Muscle layer of duodenum (tissue), 2 donors: ENCODE results near the gene CETP.
"Not testable (repeated sequence)": the region's sequence is repeated elsewhere in the genome, so short reads cannot be mapped to it uniquely, and the experiment has no call there.

Experiments used
- H3K27ac ChIP-seq: one replicate; pipeline ENCODE4 v1.7.0; 2013; ENCODE audit warnings: mild to moderate bottlenecking, low read length
- H3K27me3 ChIP-seq: one replicate; pipeline ENCODE4 v1.7.0; 2013; ENCODE audit warnings: low read depth, mild to moderate bottlenecking, control low read depth, low read length
- H3K36me3 ChIP-seq, 2 donors: one replicate each; pipeline ENCODE4 v1.7.0; 2013; ENCODE audit warnings: low read length in 2 of 2, control low read depth in 1 of 2, mild to moderate bottlenecking in 1 of 2; ENCODE audit not compliant: insufficient read depth in 2 of 2, control insufficient read depth in 1 of 2
- H3K4me1 ChIP-seq, 2 donors: one replicate each; pipeline ENCODE4 v1.7.0; 2013; ENCODE audit warnings: low read length in 2 of 2, mild to moderate bottlenecking in 2 of 2, control low read depth in 1 of 2, moderate library complexity in 1 of 2; ENCODE audit not compliant: insufficient read depth in 2 of 2, control insufficient read depth in 1 of 2
- H3K4me3 ChIP-seq, 2 donors: one replicate each; pipeline ENCODE4 v1.7.0; 2013; ENCODE audit warnings: low read length in 2 of 2, low read depth in 1 of 2, mild to moderate bottlenecking in 1 of 2
- H3K9me3 ChIP-seq, 2 donors: one replicate each; pipeline ENCODE4 v1.7.0; 2013; ENCODE audit warnings: low read length in 2 of 2, control low read depth in 1 of 2, mild to moderate bottlenecking in 1 of 2; ENCODE audit not compliant: control insufficient read depth in 1 of 2
- donor health status: healthy.

Gene CETP

DNA sequence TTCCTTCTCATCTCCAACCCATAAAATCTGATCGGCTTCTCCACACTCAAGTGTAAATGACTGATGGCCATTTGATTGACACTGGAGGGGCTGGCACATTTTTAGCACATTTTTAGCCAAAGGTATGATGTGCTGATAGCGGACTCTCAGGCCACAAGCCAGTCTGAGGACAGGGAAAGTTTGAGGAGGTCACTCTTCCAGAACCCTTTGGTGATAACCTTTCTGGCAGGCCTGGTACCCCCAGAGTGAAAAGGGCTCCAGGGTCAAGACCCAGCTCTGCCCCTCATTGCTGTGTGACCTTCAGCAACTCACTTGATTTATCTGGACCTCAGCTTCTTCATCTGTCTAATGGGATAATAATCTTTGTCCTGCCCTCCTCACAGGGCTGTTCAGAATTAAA is 25.9 kb downstream of the CETP start:
- H3K27ac ChIP-seq: no peak overlapping the region
- peaks cover 20 to 28% of the 10 kb centered on the region in 2 donors for H3K4me1 ChIP-seq
- H3K27me3 ChIP-seq: no peaks in the 10 kb centered on the region
- no peaks in the 10 kb centered on the region for H3K9me3 ChIP-seq
- H3K36me3 ChIP-seq: no peaks in the 10 kb centered on the region
- no peak overlapping the region for H3K4me3 ChIP-seq

DNA sequence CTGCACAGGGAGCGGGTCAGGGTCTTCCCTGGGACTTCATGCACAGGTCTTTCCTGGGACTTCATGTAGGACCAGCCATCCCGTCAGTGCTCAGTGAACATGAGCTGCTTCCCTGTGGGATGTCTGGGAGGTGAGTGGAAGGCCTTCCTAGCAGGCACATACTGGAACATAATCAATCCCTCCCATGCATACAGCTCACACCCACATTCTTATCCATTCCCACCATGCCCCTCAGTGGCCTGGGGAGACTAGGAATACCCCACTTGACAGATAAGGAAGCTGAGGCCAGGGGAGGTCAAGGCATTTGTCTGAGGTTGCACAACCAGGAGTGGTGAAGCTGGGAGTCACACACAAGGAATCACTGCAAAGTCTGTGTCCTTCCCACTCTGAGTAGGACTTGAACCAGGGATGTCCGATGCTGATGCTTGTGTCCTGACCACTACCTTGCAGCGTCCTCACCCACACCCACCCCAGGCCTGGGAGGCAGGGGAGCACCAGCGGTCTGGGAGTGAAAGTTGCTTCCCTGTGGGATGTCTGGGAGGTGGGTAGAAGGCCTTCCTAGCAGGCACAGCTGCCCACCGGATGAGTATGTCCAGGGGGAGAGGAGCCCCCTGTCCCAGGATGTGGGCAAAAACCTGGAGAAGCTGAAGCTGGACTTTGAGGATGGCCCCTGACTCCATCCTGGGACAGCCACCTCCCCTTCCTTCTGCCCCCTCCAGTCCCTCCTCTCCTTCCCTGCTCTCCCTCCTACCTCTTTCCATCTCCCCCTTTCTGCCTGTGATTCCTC is 26.6 kb downstream of the CETP start:
- peak overlapping the region; percentile 72 to 82 for H3K4me3 ChIP-seq
- H3K27ac ChIP-seq: peak overlapping the region; percentile 82
- H3K9me3 ChIP-seq: no peaks in the 10 kb centered on the region
- no peaks in the 10 kb centered on the region for H3K27me3 ChIP-seq
- H3K36me3 ChIP-seq: no peaks in the 10 kb centered on the region
- H3K4me1 ChIP-seq: peaks cover 20 to 28% of the 10 kb centered on the region in 2 donors

DNA sequence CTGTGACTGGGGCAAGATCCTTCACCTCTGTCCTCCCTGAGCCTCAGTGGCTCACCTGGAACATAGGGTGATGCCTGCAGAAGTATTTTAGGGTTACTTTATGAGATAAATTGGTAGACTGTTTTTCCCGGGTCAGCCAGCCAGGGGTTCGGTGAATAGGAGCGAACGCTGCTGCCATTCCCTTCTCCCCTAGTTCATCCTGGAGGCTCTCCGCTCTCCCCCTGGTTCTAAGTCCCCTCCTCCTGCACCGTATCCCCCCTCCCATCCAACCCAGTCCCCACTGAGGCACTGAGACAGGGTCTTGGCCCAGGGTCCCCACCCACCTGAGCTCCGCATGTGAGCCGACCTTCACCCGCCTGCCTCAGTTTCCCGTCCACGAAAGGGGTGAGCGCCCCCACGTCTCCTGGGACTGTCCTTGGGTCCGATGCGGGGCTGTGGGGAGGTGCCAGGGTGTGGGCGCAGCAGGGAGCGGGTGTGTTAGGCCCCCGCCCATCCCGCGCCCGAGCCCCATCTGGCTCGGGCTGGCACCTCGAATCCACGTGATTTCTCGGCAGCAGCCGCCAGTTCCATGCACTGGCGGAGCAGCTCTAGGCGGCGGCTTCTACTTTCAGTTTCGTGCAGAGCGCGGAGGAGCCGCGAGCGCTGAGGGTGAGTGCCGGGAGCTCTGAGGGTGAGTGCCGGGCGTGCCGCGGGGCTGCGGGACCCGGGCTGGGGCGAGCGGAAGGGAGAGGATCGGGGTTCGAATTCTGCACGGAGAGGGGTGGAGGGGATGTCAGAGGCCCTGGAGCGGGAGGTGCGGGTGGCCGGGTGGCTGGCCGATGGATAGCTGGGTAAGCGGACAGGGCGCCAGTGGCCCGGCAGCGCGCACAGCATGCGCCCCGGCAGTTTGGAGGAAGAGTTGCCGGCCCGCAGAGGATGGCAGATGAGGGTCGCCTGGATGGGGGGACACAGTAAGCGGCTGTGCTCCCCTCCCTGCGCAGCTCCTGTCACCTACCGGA is 27.5 kb downstream of the CETP start, which contains the start of gene NLRC5:
Gene NLRC5, plus strand, starts transcription at position 610 of the 998 bp plus-strand sequence. CDS start 31,156 bp downstream, outside the sequence.
- Histone ChIP-seq H3K4me1 (peaks cover 20 to 28% of the 10 kb centered on the region in 2 donors), H3K36me3 (no peaks in the 10 kb centered on the region), H3K9me3 (no peaks in the 10 kb centered on the region), H3K27ac (peak within 1 kb of the TSS; percentile 82), H3K4me3 (peak within 1 kb of the TSS; percentile 72 to 82), H3K27me3 (no peaks in the 10 kb centered on the region)

DNA sequence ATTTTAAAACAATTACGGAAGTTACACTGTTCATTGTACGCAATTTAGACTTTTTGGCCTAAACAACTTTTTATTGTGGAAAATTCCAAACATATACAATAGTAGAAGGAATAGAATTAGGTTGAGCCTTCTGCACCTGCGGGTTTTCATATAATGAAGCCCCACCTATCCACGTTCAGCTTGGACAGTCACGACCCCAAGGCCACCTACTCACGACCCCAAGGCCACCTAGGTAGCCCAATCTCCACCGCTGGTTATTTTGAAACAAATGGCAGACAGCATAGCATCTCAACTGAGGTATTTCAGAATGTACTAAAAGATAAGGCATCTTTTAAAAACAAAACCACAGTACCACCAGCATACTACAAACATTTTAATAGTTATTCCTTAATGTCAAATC is 28.2 kb downstream of the CETP start:
- peak overlapping the region; percentile 72 to 82 for H3K4me3 ChIP-seq
- H3K27ac ChIP-seq: peak overlapping the region; percentile 82
- H3K4me1 ChIP-seq: peaks cover 20 to 26% of the 10 kb centered on the region in 2 donors
- no peaks in the 10 kb centered on the region for H3K9me3 ChIP-seq
- H3K36me3 ChIP-seq: no peaks in the 10 kb centered on the region
- H3K27me3 ChIP-seq: no peaks in the 10 kb centered on the region

DNA sequence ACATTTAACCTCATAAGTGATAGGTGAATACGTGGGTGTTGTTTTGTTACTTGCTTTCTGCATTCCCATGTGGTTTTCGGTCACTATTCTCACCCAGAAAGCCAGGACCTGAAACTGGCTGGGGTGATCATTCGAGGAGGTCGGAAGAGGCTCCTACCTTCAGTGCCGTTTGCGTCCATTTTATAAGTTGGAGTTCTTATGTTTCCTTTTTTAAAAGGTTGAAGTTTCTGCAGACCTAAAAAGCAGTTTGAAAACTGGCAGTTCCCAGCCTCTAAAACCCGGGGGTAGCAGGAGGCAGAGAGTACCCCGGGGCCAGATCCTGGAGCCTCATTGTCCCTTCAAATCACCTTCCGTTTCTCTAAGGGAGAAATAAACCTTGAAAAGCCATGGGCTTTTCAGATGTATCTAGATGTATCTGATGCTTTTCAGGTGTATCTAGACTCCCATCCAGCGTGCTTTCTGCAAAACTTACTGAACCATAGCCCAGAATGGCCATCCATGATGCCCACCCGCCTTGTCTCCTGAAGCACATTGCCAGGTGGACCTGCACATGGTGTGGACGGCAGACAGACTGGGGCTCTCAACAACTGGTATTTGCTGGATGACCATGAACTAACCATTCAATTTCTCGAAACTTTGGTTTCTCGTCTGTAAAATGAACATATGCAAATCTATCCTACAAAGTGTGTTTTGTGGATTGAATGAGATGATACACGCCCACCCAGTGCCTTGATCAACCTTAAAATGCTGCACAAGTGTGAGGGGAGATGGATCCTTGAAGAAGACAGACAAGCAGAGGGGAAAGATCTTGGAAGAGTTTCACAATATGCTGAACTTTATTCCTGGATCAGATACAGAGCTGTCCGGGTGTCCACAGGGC is 28.9 kb downstream of the CETP start:
- H3K36me3 ChIP-seq: peaks cover 0 to 2% of the 10 kb centered on the region in 2 donors
- peak overlapping the region; percentile 82 for H3K27ac ChIP-seq
- H3K4me1 ChIP-seq: peaks cover 20% of the 10 kb centered on the region in 2 donors
- H3K4me3 ChIP-seq: peak overlapping the region; percentile 72 to 82
- no peaks in the 10 kb centered on the region for H3K27me3 ChIP-seq
- no peaks in the 10 kb centered on the region for H3K9me3 ChIP-seq

DNA sequence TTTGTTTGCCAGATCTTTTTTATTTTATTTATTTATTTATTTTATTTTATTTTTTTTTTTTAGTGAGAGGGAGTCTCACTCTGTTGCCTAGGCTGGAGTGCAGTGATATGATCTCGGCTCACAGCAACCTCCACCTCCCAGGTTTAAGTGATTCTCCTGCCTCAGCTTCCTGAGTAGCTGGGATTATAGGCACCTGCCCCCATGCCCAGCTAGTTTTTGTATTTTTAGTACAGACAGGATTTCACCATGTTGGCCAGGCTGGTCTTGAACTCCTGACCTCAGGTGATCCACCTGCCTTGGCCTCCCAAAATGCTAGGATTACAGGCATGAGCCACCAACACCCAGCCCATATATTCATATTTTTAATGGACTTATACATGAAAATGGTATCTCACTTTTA is 30.7 kb downstream of the CETP start:
- H3K36me3 ChIP-seq, H3K9me3 ChIP-seq, H3K4me3 ChIP-seq, H3K27me3 ChIP-seq, H3K27ac ChIP-seq: not testable (repeated sequence)
- peaks cover 15 to 16% of the 10 kb centered on the region in 2 donors for H3K4me1 ChIP-seq

DNA sequence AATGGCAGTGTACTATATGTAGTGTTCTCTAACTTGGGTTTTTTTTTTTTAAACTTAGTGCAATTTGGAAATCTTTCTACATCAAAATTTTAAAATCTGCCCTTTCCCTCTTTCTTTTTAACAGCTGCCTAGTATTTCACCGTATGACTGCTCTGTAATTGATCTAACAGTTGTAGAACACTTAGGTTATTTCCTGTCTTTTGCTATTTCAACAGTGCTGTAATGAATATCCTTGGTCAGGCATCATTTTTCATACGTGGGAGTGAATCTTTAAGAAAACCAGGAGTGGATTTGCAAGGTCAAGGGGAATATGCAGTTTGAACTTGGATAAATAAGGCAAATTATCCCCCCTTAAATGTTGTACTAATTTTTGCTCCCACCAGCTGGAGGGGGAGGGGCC is 31.5 kb downstream of the CETP start:
- peaks cover 15 to 16% of the 10 kb centered on the region in 2 donors for H3K4me1 ChIP-seq
- no peak overlapping the region for H3K27ac ChIP-seq
- no peaks in the 10 kb centered on the region for H3K9me3 ChIP-seq
- no peaks in the 10 kb centered on the region for H3K27me3 ChIP-seq
- H3K36me3 ChIP-seq: peaks cover 0 to 6% of the 10 kb centered on the region in 2 donors
- H3K4me3 ChIP-seq: no peak overlapping the region

DNA sequence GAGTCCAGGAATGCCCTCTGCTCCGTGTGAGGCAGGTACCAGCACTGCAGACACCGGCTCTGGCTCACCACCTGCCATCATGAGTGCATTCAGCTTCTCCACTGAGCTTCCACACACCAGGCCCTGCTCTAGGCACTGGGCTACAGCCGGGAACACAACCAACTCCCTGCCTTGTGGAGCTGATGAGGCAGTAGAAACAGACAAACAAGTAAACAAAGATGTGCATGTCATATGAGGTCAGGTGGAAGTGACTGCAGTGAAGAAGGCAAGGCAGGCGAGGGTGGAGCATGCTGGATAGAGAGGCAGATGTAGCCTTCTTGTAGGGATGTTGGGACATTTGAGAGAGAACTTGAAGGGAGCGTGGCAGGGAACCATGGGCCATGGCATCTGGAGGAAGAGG is 32.6 kb downstream of the CETP start:
- no peak overlapping the region for H3K4me3 ChIP-seq
- peaks cover 0 to 6% of the 10 kb centered on the region in 2 donors for H3K36me3 ChIP-seq
- H3K9me3 ChIP-seq: no peaks in the 10 kb centered on the region
- H3K27ac ChIP-seq: no peak overlapping the region
- no peaks in the 10 kb centered on the region for H3K27me3 ChIP-seq
- peaks cover 8 to 15% of the 10 kb centered on the region in 2 donors for H3K4me1 ChIP-seq

DNA sequence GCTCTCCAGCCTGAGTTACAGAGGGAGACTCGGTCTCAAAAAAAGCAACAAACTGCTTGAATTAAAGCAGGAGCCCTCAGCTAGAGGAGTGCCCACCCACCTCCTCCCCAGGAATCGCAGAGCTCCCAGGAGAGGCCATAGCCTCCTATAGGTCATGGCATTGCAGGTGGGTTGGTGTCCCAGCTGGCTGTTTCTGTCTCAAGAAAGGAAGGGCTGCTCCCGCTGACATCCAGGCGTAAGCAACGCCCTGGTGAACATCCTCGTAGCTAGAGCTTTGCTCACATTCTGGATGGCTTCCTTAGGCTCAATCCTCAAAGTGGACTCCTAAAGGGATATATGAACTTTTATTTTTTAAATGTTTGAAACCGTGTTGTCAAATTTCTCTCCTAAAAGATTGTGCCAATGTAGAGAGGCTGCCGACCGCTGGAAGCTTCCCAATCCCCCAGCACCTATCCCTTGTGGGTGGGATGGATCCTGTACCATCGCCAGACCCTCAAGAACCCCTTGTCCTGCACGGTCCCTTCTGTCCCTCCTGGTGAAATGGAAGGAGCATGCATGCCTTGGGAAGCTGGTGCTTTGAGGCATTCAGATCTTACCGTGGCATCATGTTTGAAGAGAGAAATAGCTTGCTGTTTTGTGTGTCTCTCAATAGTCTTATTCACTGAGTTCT is 33.5 kb downstream of the CETP start:
- H3K4me1 ChIP-seq: peaks cover 8 to 11% of the 10 kb centered on the region in 2 donors
- H3K36me3 ChIP-seq: peaks cover 0 to 6% of the 10 kb centered on the region in 2 donors
- H3K4me3 ChIP-seq: no peak overlapping the region
- H3K9me3 ChIP-seq: no peaks in the 10 kb centered on the region
- no peaks in the 10 kb centered on the region for H3K27me3 ChIP-seq
- no peak overlapping the region for H3K27ac ChIP-seq

DNA sequence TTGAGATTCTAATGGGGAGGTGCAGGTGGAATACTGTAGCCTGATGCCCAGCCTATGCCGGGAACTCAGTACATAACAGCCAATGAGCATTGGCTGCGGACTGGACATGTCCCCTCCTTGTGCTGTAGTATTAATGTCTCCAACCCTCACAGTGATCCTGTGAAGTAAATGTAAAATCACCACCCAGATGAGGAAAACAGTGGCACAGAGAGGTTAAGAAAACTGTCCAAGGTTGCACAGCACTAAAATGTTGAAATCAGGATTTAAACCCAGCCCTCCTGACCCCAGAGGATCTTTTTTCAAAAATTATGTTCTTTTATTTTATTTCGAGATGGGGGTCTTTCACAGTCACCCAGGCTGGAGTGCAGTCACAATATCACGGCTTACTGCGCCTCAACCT is 35.5 kb downstream of the CETP start:
- Histone ChIP-seq H3K36me3 (peaks cover 0 to 6% of the 10 kb centered on the region in 2 donors), H3K9me3 (no peaks in the 10 kb centered on the region), H3K27me3 (no peaks in the 10 kb centered on the region), H3K27ac (no peak overlapping the region), H3K4me1 (peaks cover 0 to 3% of the 10 kb centered on the region in 2 donors), H3K4me3 (no peak overlapping the region)
